GM18508 (cell line): ENCODE measurements around the gene GABRR1.
"Not testable (repeated sequence)": the region's sequence is repeated elsewhere in the genome, so short reads cannot be mapped to it uniquely, and the experiment has no call there.

Experiments used
- ATAC-seq: cut with Tn5 transposase; IDR thresholded peaks from one replicate; pipeline ENCODE4 v1.9.1; 2021; ENCODE audit warnings: moderate number of reproducible peaks; ENCODE audit not compliant: insufficient read depth, unreplicated experiment

GABRR1 gene

GRCh38 chr6:89217299-89217910 lies at the start of gene GABRR1:
Gene GABRR1 (minus strand): TSS chr6:89217358. CDS start chr6:89217322, 36 bp downstream.
- ATAC-seq = no peak

DNA sequence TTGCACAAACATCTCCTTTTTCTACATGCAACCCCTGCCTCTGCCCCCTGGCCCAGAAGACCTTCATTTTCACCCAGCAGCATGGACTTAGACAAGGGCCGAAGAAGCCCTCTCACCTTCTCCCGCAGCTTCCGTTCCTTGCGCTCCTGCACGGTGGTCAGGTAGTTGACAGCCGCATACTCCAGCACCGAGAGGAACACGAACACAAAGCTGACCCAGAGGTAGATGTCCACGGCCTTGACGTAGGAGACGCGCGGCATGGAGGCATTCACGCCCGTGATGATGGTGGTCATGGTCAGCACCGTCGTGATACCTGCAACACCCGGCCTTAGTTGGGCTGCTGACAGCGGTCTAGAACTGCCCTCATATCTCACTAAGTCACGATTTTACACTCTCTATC lies 47.1 kb upstream of the GABRR1 start:
- ATAC-seq = no peak

DNA sequence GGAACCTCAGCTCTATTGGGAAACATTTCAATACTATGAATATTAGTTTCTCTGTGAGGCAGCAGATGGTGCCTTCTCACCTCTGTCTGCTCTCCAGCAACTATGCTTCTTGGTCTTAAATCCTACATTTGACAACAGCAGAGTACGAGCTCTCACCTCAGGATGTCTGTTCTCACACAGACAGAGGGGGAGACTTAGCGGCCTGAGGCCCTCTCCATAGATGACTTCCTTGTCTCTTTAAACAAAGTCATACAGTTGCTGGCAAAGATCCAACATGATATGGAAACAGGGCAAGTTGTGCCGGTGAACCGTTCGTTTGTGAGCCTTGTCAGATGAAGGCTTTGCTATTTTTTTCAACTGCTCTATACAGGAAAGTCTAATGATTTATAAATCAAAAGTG lies 43.7 kb upstream of the GABRR1 start:
- ATAC-seq = no peak

- ATAC-seq = no peak
These were observed 43.2 kb upstream of the GABRR1 start for GRCh38 chr6:89260310-89260709.

DNA sequence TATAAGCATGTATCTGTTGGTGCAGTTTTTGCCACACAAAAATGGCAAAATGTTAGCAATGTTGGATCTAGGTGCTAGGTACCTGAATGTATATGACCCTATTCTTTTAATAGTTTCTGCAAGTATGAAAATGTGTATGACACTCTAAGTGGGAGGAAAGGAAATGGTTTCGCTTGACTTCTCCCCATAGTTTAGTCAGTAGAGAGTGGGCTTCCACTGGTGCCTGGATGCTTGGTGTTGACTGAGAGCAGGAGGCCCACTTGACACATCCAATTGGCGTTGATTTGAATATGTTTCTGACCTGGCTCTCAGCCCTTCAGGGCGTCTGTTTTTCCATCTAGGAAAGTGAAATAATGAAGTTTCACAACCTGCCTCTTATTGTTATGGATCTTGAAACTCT lies 41.8 kb upstream of the GABRR1 start:
- no peak for ATAC-seq

GRCh38 chr6:89257781-89258180 lies 40.6 kb upstream of the GABRR1 start:
- ATAC-seq = no peak

DNA sequence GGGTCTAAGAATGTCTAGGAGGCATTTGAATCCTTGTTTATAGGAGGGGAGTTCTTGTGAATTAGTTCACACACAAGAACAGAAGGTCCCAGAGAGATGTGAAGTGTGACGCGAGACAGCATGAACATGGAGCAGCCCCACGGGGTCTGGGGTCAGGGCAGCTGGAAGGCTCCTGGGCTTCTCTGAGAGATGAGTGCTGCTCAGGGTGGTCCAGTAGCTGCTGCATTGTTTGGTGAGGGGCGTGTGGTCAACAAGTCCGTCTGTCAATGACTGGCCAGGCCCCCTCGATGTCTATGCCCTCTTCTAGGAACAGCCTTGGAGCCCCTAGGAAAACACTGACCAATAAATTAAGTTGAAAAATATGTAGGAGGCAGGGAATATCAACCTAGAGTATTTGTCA lies 40.2 kb upstream of the GABRR1 start:
- no peak for ATAC-seq

DNA sequence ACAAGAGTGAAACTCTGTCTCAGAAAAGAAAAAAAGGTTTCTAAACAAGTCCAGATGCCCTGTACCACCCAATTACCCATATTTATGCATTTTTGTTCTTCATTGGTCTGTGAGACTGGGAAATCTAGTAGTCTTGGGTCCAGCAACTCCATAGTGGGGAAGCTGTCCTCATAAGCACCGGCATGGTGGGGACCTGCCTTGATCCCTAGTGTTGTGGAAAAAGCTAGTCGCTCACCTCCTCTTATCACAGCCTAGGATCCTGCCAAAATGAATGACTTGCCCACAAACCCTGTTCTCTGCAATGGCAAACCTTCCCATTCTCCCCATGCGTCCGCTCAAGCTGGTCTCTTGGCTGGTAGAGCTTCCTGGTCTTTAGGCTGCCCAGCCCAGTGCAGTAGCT lies 38.3 kb upstream of the GABRR1 start:
- ATAC-seq = no peak

- no peak for ATAC-seq
These were observed 37.4 kb upstream of the GABRR1 start for GRCh38 chr6:89254569-89254968.

DNA sequence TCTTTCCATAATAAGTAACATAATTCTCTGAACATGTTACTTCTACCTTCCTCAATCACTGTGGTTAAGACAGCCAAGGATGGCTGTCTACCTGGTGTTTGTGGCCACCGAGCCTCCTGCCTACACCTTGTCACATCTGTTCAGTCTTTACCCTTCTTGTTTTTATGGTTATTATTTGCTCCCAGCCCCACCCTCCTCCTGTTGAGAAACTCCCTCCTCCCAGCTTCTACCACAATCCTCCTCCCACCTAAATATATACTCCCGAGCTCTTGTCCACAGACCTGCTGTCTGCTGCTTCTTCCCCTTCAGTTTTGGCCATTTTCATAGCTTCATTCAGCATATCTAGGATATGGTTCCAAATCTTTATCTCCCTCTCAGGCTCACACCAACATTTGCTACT lies 35.7 kb upstream of the GABRR1 start:
- ATAC-seq = no peak

- ATAC-seq = no peak
These were observed 34.8 kb upstream of the GABRR1 start for GRCh38 chr6:89251976-89252375.

DNA sequence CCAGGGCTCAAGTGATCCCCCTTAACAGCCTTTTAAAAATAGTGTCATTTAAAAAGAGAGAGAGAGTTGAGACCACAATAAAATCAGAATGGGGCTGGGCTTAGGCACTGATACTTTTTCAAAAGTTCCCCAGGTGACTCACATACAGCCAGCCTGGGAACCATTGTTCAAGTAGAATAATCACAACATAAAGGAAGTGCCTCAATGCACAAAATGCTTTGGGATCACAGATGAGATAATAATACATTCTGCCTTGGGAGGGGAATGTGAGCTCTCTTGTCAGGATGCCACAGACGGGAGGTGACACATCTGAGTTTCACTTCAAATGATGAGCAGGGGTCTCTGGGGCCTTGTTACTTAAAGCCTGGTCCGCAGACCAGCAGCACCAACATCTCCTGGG lies 34.0 kb upstream of the GABRR1 start:
- ATAC-seq = no peak

DNA sequence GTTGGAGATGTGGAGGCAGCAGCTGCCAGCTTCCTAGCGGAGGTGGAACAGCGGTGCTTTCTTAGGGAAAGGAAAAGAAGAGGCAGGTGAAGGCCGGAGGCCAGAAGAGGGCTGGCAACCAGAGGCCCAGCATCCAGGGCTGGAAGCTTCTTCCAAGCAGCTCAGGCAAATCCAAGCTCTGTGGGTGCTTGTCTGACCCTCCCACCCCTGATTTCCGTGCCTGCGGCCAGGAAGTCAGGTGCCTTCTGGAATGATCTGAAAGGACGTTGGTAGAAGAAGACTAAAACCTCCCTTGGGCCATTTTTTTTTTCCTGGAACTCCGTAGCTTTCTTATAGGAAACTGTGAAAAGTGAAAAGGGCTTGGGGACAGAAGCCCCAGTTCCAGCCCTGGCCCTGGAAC lies 33.1 kb upstream of the GABRR1 start:
- ATAC-seq = no peak

- ATAC-seq = no peak
These were observed 27.3 kb upstream of the GABRR1 start for GRCh38 chr6:89244241-89244985.

- ATAC-seq = no peak
These were observed 26.1 kb upstream of the GABRR1 start for GRCh38 chr6:89243331-89243629.

DNA sequence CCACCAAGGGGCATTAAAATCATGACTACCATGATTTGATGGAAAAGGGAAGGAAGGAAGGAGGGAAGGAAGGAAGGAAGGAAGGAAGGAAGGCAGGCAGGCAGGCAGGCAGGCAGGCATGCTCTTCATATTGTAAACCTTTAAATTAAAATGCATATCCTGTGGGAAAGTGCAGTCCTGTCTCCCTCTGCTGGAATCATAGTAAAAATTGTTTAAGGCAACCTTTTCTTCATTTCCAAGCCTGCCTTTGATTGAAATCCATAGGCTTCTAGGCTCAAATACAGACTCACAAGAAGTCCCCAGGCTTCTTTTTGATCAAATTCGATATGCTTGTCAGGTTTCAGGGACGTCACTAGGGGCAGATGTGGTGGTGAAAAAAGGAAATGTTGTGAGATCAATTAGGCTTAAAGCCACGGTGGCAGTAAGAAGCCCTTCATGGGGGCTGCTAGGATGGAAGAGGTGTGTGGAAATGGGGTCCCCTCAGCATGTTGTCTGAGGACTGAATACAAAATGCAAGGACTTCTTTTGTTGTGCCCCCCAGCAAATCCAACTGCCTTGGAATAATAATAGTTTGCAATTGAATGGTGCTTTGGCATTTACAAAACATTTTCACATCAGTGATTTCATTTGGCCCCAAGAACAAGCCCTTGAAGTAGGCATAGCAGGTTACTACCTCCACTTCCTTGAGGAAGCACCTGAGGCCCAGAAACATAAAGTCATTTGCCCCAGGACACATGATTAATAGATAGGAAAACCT lies 25.6 kb upstream of the GABRR1 start:
- no peak for ATAC-seq

- ATAC-seq = no peak
These were observed 22.2 kb upstream of the GABRR1 start for GRCh38 chr6:89239338-89239737.

DNA sequence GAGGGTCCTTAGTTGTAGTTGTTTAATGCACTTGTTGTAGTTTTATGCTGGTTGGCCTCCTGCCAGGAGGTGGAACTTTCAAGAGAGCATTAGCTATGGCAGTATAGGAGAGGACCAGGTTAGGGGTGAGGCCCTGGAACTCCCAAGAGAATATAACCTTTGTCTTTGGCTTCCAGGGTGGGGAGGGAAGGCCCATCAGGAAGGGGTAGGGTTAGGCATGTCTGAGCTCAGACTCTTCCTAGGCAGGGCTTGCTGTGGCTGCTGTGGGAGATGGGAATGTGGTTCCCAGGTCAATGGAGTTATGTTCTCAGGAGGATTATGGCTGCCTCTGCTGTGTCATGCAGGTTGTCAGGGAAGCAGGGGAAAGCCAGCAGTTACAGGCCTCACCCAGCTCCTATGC lies 20.0 kb upstream of the GABRR1 start:
- no peak for ATAC-seq

- ATAC-seq = not testable (repeated sequence)
These were observed 16.4 kb upstream of the GABRR1 start for GRCh38 chr6:89233605-89234004.

DNA sequence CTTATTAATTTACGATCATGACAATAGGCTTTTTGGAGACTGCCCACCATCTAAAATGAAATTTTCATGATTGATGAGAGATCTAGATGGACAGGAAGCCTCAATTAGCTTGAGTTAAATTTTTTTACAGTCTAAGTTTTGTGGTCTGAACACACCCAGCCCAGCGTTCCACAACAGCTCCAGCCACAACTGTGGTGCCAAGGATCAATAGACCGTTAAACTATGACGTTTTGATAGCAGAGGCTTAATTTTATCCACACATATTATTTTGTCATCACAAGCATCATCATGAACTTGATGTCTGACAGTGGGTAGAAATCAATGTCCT lies 5.5 kb upstream of the GABRR1 start:
- ATAC-seq = no peak

DNA sequence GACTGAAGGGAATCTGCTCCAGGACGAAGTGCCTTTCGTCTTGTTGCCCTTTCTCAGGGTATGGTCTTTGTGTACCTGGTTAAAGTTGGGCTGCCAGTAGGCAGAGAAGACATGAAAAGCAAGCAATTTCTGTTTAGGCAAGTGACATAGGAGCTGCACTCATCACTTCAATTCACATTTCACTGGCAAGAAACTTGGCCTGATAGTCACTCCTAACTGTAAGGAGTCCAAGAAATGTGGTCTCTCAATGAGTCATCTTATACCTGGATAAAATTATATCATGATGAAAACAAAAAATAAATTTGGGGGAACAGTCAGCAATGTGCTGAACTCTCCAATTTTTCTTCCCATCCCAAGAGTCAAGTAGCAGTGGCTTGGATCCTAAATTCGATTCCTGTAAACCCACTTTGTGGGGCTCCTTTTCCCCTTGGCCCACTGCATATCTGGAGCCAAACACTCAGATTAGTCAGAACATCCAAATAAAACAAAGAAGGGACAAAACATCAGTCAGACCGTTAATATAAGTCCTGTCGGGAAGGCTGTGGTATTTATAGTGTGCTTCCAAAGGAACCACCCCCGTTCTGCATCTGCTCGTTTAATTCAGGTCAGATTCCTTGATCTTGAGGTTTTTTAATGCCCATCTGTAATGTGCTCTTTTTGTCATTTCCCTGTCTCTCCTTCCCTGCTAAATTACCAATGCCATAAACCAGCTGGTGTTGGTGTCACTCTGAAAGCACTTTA lies 5.0 kb upstream of the GABRR1 start:
- ATAC-seq = no peak
